ENCODE results near the gene RGS17.
"Not testable (repeated sequence)": the region's sequence is repeated elsewhere in the genome, so short reads cannot be mapped to it uniquely, and the experiment has no call there.

RGS17 gene

DNA sequence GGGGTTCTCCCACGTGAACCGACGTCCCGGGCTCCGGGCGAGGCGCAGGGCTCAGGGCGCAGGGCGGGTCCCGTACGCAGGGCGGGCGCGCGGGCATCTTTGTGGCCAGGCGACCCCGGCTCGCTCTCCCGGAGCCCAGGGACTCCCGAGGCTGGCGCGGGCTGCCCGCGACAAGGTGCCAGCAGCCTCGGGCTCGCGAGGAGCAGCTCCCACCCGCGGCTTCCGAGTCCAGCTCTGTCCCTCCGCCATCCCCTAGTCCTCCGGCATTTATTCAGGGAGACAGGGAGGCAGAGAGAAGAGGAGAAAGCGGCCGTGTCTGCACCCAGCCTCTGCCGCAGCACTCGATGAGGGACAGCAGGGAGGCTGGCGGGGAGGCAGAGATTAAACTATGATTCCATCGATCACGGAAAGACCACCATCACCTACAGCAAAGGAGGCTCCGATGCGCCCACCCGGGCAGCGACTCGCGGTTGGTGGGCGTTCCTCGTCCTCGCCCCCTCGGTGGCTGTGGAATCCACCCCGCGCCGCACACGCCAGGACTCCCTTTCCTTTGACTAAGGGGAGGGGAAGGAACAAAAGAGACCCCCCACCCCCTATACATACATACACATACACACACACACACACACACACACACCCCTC is 1.1 kb downstream of the RGS17 start:
- DNase-seq (ENCODE audit: low read depth) = no peak
- in situ Hi-C loops (cut with HindIII; ENCODE audit: low sequenced_read_pairs) = no loop called here
- TF ChIP-seq, protein P1, sequence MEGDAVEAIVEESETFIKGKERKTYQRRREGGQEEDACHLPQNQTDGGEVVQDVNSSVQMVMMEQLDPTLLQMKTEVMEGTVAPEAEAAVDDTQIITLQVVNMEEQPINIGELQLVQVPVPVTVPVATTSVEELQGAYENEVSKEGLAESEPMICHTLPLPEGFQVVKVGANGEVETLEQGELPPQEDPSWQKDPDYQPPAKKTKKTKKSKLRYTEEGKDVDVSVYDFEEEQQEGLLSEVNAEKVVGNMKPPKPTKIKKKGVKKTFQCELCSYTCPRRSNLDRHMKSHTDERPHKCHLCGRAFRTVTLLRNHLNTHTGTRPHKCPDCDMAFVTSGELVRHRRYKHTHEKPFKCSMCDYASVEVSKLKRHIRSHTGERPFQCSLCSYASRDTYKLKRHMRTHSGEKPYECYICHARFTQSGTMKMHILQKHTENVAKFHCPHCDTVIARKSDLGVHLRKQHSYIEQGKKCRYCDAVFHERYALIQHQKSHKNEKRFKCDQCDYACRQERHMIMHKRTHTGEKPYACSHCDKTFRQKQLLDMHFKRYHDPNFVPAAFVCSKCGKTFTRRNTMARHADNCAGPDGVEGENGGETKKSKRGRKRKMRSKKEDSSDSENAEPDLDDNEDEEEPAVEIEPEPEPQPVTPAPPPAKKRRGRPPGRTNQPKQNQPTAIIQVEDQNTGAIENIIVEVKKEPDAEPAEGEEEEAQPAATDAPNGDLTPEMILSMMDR (IDR thresholded peaks at IDR 0.05; ENCODE audit: low read depth, low read length, missing control alignments) = no peak
- peak overlapping the region; percentile 71 for H3K4me3 ChIP-seq (ENCODE audit: low read depth, low read length)

DNA sequence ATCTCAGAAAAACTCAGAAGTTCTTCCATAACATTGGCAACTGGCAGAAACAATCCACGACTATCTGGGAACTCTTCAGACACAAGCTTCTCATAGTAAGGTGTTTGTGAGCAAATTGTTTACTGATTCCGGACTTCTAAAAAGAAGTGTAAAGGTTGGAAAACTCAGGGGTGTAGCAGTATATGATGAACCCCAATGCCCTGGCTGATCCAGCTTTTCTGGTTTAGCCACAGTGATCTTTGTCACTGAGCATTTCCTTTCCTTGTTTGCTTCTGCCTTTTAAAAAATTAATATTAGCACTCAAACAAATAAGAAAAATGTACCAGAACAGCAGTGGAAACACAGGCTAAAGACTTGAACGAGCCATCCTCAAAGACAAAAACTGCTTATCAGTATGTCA is 4.9 kb downstream of the RGS17 start:
- H3K4me3 ChIP-seq (ENCODE audit: low read depth, low read length) = no peak overlapping the region
- TF ChIP-seq, protein P1 (IDR thresholded peaks at IDR 0.05; ENCODE audit: low read depth, low read length, missing control alignments) = no peak
- no peak for DNase-seq (ENCODE audit: low read depth)
- in situ Hi-C loops (cut with HindIII; ENCODE audit: low sequenced_read_pairs) = no loop called here

DNA sequence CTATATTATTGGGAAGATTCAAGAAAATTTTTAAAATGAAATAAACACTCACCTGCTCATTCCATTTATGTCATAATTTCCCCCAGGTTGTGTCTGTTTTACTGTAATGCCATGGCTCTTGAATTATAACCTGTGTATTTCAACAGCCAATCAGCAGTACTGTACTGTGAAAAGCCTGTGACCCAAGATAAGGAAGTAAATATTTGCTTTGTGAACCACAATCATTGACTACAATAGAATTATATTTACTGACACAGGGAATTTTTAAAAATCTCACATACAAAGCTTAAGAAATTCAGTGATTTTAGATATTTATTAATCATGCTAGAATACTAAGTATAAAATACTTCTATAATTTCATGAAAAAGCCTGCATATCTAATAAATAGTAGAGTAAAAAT is 6.0 kb downstream of the RGS17 start:
- in situ Hi-C loops (cut with HindIII; ENCODE audit: low sequenced_read_pairs) = no loop called here
- no peak for DNase-seq (ENCODE audit: low read depth)
- TF ChIP-seq, protein P1 (IDR thresholded peaks at IDR 0.05; ENCODE audit: low read depth, low read length, missing control alignments) = no peak
- H3K4me3 ChIP-seq (ENCODE audit: low read depth, low read length) = no peak overlapping the region

DNA sequence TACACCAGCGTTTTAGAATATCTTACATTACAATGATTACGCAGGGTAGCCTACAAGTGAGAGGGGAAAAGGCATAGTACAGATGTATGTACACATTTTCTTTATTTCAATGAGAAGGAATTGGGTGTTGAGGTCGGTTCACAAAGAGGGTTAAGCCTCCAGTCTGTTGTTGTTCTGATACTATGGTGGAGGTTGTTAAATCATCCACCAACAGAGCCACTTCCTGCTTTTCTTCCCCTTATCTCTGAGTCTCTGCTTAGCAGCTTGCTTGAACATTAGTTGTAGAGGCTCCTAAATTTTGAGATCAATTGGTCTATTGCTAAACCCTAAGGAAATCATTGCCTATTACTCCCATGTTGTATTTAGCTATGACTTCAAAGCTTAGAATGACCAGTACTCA is 7.3 kb downstream of the RGS17 start:
- TF ChIP-seq, protein P1 (IDR thresholded peaks at IDR 0.05; ENCODE audit: low read depth, low read length, missing control alignments) = no peak
- DNase-seq (ENCODE audit: low read depth) = no peak
- in situ Hi-C loops (cut with HindIII; ENCODE audit: low sequenced_read_pairs) = no loop called here
- no peak overlapping the region for H3K4me3 ChIP-seq (ENCODE audit: low read depth, low read length)

DNA sequence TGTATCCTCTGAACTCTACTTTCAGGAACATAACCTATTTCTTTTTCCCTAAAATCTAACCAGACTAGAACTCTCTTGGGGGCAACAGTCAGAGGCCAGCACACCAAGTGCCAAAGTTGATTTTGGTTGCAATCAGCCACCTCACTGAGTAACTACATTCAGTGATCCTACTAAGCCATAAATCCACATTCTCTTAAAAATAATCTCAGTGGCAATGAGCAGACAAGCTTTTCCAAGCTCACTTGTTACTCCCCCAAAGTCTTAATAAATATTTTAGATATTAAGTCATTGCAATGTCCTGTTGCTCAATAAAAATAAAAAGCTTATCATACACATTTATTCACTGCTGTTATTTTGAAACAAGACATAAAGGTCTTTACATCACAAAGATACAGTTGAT is 9.8 kb downstream of the RGS17 start:
- no peak overlapping the region for H3K4me3 ChIP-seq (ENCODE audit: low read depth, low read length)
- TF ChIP-seq, protein P1 (IDR thresholded peaks at IDR 0.05; ENCODE audit: low read depth, low read length, missing control alignments) = no peak
- DNase-seq (ENCODE audit: low read depth) = no peak
- in situ Hi-C loops (cut with HindIII; ENCODE audit: low sequenced_read_pairs) = no loop called here

DNA sequence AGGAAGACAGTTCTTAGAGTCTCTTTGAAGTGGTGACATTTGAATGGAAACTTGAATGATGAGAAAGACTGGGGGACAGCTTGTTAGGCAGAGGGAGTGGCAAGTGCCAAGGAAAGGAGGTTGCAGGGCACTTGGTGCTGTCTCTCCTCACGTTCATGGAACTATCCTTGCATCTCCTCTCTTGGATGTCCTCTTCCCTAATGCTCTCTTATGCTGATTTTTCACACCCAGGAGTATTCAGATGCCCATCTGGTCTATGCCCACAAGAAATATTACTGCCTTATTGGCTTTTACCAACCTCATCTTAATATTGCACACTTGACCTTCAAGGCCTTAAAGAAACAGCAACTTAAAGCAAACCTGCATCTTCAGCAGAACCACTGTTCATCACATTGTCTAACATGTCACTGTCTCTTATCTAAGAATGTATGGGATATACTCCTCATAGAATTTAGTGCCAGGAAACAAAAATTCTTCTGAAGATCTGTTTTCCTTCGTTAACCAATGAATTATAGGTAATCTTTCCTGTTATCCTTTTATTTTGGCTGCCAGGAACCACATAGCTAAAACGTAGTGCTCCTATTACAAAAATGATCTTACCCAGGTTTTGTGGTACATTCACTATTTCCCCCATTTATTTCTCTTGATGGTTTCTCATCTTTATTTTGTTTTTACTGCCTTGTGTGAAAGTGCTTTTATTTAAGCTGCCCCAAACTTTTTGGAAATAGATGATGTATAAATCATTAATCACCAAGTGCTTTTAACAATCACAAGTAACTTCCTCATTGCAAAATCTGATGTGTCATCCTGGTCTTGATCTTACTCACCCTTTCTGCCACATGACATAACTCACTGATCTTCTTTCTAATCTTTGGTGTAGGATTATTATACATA is 12.8 kb downstream of the RGS17 start:
- TF ChIP-seq, protein P1 (IDR thresholded peaks at IDR 0.05; ENCODE audit: low read depth, low read length, missing control alignments) = no peak
- in situ Hi-C loops (cut with HindIII; ENCODE audit: low sequenced_read_pairs) = no loop called here
- H3K4me3 ChIP-seq (ENCODE audit: low read depth, low read length) = no peak overlapping the region
- DNase-seq (ENCODE audit: low read depth) = no peak

DNA sequence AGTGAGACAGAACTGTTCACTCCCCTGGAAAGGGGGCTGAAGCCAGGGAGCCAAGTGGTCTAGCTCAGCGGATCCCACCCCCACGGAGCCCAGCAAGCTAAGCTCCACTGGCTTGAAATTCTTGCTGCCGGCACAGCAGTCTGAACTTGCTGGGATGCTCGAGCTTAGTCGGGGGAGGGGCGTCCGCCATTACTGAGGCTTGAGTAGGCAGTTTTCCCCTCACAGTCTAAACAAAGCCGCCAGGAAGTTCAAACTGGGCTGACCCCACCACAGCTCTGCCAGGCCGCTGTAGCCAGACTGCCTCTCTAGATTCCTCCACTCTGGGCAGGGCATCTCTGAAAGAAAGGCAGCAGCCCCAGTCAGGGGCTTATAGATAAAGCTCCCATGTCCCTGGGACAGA is 20.0 kb downstream of the RGS17 start:
- DNase-seq (ENCODE audit: low read depth); in situ Hi-C loops (cut with HindIII; ENCODE audit: low sequenced_read_pairs); H3K4me3 ChIP-seq (ENCODE audit: low read depth, low read length): not testable (repeated sequence)

DNA sequence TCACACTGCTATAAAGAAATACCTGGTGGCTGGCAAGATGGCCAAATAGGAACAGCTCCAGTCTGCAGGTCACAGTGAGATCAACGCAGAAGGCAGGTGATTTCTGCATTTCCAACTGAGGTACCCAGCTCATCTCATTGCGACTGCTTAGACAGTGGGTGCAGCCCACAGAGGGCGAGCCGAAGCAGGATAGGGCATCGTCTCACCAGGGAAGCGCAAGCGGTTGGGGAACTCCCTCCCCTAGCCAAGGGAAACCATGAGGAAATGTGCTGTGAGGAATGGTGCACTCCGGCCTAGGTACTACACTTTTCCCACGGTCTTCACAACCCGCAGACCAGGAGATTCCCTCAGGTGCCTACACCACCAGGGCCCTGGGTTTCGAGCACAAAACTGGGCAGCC is 20.5 kb downstream of the RGS17 start:
- in situ Hi-C loops (cut with HindIII; ENCODE audit: low sequenced_read_pairs); DNase-seq (ENCODE audit: low read depth); H3K4me3 ChIP-seq (ENCODE audit: low read depth, low read length): not testable (repeated sequence)

All from astrocyte of the cerebellum (primary cell).